GM12892 (cell line): ENCODE results near the gene SULT1A2.

ENCODE experiments used
- POLR2A ChIP-seq: IDR thresholded peaks from 2 replicates; pipeline ENCODE4 v1.6.1; 2011; ENCODE audit warnings: low read depth, low read length, control low read depth
- POLR2AphosphoS5 ChIP-seq: IDR thresholded peaks from 2 replicates; pipeline ENCODE4 v1.6.1; 2011; ENCODE audit warnings: low read depth, low read length, control low read depth
- TAF1 ChIP-seq: IDR thresholded peaks from 2 replicates; pipeline ENCODE4 v1.6.1; 2011; ENCODE audit warnings: low read depth, mild to moderate bottlenecking, control low read depth, low read length, borderline replicate concordance

DNA sequence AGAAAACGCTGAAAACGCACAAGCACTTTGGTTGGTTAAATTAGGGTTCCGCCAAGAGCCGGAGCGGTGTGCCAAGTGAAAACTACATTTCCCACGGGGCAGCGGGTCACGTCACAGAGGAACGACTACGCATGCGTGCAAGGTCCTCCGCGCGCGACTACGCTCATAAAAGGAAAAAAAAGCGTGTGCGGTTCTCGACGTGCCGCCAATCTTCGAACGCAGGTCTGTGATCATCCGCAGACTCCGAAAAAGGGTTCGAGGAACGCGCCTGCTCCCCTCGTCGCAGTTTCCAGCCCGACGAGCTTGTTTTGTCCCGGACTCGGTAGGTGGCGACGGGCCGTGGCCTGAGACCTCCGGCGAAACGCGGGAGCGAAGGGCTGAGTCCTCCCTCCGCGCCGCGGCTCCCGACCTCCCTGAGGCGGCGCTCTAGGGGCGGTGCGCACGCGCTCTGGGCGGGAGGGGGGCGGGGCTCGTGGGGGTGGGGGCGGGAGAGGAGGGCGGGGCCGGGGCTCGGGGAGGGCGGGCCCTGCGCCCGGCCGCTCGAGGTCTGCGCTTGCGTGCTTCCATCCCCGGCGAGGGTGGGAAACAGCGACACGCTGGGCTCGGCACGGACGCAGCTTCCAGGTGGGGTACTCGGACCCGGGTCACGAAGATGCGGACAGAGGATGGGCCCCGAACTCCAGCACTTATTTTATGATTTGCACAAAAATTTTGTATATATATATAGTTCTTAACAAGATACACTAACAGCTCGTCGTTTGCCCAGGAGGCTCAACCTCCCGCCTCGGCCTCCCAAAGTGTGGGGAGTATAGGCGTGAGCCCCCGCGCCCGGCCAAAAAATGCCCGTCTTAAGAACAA is 42.8 kb downstream of the SULT1A2 start, which contains the start of gene SGF29:
- peak; percentile 30; the same call in 1 of the 2 replicates for TF ChIP-seq TAF1
- peak; percentile 95 for TF ChIP-seq POLR2A
- TF ChIP-seq POLR2AphosphoS5, result peak; percentile 96
